GM12864 (cell line): ENCODE measurements around the gene GALNTL6.
"Not testable (repeated sequence)": the region's sequence is repeated elsewhere in the genome, so short reads cannot be mapped to it uniquely, and the experiment has no call there.

Source experiments
- DNase-seq: peaks from one replicate; pipeline ENCODE4 v3.0.0-alpha.2; 2011; ENCODE audit warnings: low read depth
- H3K4me3 ChIP-seq: 2 replicates; pipeline ENCODE4 v1.5.1; 2011; ENCODE audit warnings: mild to moderate bottlenecking, low read depth, low read length, control low read depth
- CTCF ChIP-seq: IDR thresholded peaks from 2 replicates; pipeline ENCODE4 v1.5.1; 2011; ENCODE audit warnings: low read depth, mild to moderate bottlenecking, moderate library complexity, low read length, control low read depth, inconsistent platforms; ENCODE audit errors: missing control alignments

GALNTL6 gene

GRCh38 chr4:172410363-172410762 lies 597.2 kb downstream of the GALNTL6 start:
- DNase-seq: no peak
- TF ChIP-seq CTCF: no peak
- no peak overlapping the region for H3K4me3 ChIP-seq

- no peak for TF ChIP-seq CTCF
- DNase-seq: no peak
- no peak overlapping the region for H3K4me3 ChIP-seq
These were observed 597.9 kb downstream of the GALNTL6 start for GRCh38 chr4:172411149-172411548.

GRCh38 chr4:172412851-172413580 lies 599.8 kb downstream of the GALNTL6 start:
- H3K4me3 ChIP-seq: no peak overlapping the region
- no peak for DNase-seq

GRCh38 chr4:172428979-172429378 lies 615.8 kb downstream of the GALNTL6 start:
- not testable (repeated sequence) for H3K4me3 ChIP-seq, DNase-seq

More at GRCh38 chr4:172412851-172413580, 599.8 kb downstream of the GALNTL6 start:
- no peak for TF ChIP-seq CTCF

GRCh38 chr4:172480471-172480870 lies 667.3 kb downstream of the GALNTL6 start:
- TF ChIP-seq CTCF: no peak
- DNase-seq: no peak
- no peak overlapping the region for H3K4me3 ChIP-seq

- H3K4me3 ChIP-seq: no peak overlapping the region
- DNase-seq: no peak
- no peak for TF ChIP-seq CTCF
These were observed 668.8 kb downstream of the GALNTL6 start for GRCh38 chr4:172481802-172482508.

- no peak for DNase-seq
- no peak overlapping the region for H3K4me3 ChIP-seq
These were observed 671.8 kb downstream of the GALNTL6 start for GRCh38 chr4:172485007-172485406.

More at GRCh38 chr4:172485007-172485406, 671.8 kb downstream of the GALNTL6 start:
- TF ChIP-seq CTCF: no peak
